ENCODE data around the gene ZNF740. TPM values are rescaled to one million over a fixed set of nuclear protein-coding genes. Genes with fewer than 3 reads are reported as not detected.

ZNF740 gene
- total and polyA plus RNA-seq, 2 of the 8 experiments (the other 6 are each of a cell fraction or from before 2014, with no cell fraction given) = 8.2 to 40.0 TPM

DNA sequence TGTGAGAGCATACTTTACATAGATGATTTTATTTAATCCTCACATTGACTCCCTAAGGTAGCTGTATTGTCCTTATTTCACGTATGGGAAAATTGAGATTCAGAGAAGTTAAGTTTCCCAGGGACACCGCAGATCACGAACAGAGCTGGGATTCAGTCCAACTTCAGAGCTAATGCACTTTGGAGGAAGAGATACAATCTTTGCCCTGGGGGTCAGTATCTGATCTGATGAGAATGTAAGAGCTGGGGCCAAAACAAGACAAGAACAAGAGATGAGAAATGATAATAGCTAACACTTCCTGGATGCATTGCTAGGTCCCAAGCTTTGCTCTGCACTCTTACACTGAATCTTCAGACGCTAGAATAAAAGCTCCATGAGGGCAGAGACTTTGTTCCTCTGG is 6.2 kb downstream of the ZNF740 start:
- Histone ChIP-seq H3K14ac (ENCODE audit: insufficient read length) (no peak overlapping the region), H3K79me2 (ENCODE audit: control insufficient read depth in 1 of 2, insufficient read depth in 2 of 2, low read length in 2 of 2) (peaks cover 0 to 11% of the 10 kb centered on the region in 2 experiments; a peak in 2 of 4 replicates), H2BK120ac (replicated peaks; ENCODE audit: low read depth, low read length) (no peak overlapping the region), H4K20me1 (replicated peaks in 1 of 2; ENCODE audit: control insufficient read depth in 1 of 2, insufficient read depth in 2 of 2, low read length in 2 of 2) (peaks cover 2 to 16% of the 10 kb centered on the region in 2 experiments), H3K56ac (replicated peaks; ENCODE audit: insufficient read length, low read depth, low read length) (no peak overlapping the region), H3K4me2 (ENCODE audit: insufficient read depth in 1 of 2, low read depth in 2 of 2, low read length in 2 of 2) (no peak overlapping the region), H2BK15ac (ENCODE audit: low read length) (no peak overlapping the region), H3K27me3 (replicated peaks in 1 of 4; ENCODE audit: control insufficient read depth in 3 of 4, extremely low read depth in 1 of 4, insufficient read depth in 3 of 4, low read length in 3 of 4) (peaks cover 0 to under 1% (median 0%) of the 10 kb centered on the region in 4 experiments; a peak in 1 of 7 replicates), H3K4me1 (replicated peaks in 1 of 4; ENCODE audit: control insufficient read depth in 3 of 4, insufficient read depth in 4 of 4, low read length in 3 of 4) (peaks cover 0 to 6% (median 4%) of the 10 kb centered on the region in 4 experiments; a peak in 5 of 7 replicates), H2BK12ac (ENCODE audit: low read depth, low read length) (no peak overlapping the region), H3K9me3 (ENCODE audit: insufficient read depth in 2 of 2, low read depth in 1 of 2, low read length in 1 of 2) (no peaks in the 10 kb centered on the region), H3K36me3 (ENCODE audit: control insufficient read depth in 2 of 4, insufficient read depth in 4 of 4, low read length in 3 of 4) (peaks cover 13 to 56% (median 36%) of the 10 kb centered on the region in 4 experiments), H2AFZ (ENCODE audit: low read length) (no peak overlapping the region), H2AK5ac (ENCODE audit: low read depth, low read length) (no peak overlapping the region), H4K8ac (ENCODE audit: extremely low read depth, insufficient read depth, low read length) (no peak overlapping the region), H3K9ac (replicated peaks in 1 of 4; ENCODE audit: extremely low read depth in 1 of 4, low read depth in 3 of 4, low read length in 3 of 4) (no peak overlapping the region), H4K5ac (ENCODE audit: insufficient read length, low read depth, low read length) (no peak overlapping the region), H3K79me1 (ENCODE audit: low read depth, low read length) (peaks cover 2% of the 10 kb centered on the region; the same call in 1 of the 2 replicates), H3K23ac (ENCODE audit: insufficient read length) (no peak overlapping the region), H2BK5ac (ENCODE audit: low read depth, low read length) (no peak overlapping the region), H3K23me2 (ENCODE audit: low read depth, low read length) (no peaks in the 10 kb centered on the region; the same call in 1 of the 2 replicates), H3K4ac (replicated peaks; ENCODE audit: insufficient read length, low read depth, low read length) (no peak overlapping the region), H3K4me3 (ENCODE audit: extremely low read depth in 1 of 4, insufficient read depth in 2 of 4, low read depth in 3 of 4, low read length in 4 of 4) (no peak overlapping the region), H2BK20ac (ENCODE audit: low read length) (no peak overlapping the region), H3K18ac (ENCODE audit: extremely low read depth, low read length) (no peak overlapping the region), H4K91ac (replicated peaks; ENCODE audit: insufficient read length, low read length) (no peak overlapping the region), H3K27ac (ENCODE audit: low read depth, low read length) (no peak overlapping the region)
- no peak for FAIRE-seq
- ChIA-PET CTCF (ENCODE audit: partially characterized antibody) (interaction anchor here (0.8 to 11.1 kb wide), 20 partner anchors 12 to 322 kb away, joined by 3 to 164 read pairs (median 4); partner anchors contain the start of gene ITGB7), POLR2A (ENCODE audit: partially characterized antibody) (interaction anchor here (0.7 to 1.7 kb wide), 9 partner anchors 9 to 135 kb away, joined by 3 to 6 read pairs (median 3); partner anchors contain the start of genes AAAS and SOAT2)
- no peak for TF ChIP-seq BACH1 (IDR thresholded peaks at IDR 0.05; ENCODE audit: low read length)
- no peak for TF ChIP-seq CTBP2 (IDR thresholded peaks at IDR 0.05; ENCODE audit: borderline replicate concordance, insufficient read depth, insufficient read length, low read length)
- no peak for TF ChIP-seq EGR1 (IDR thresholded peaks at IDR 0.05; ENCODE audit: borderline replicate concordance, low read depth, low read length)
- no peak for TF ChIP-seq RXRA (IDR thresholded peaks at IDR 0.05; ENCODE audit: insufficient read depth, low read depth, low read length)
- TF ChIP-seq TAF1 (IDR thresholded peaks at IDR 0.05; ENCODE audit: low read depth, low read length) = no peak
- TF ChIP-seq TEAD4 (IDR thresholded peaks at IDR 0.05; ENCODE audit: low read depth, low read length) = no peak
- no peak for TF ChIP-seq EP300 (IDR thresholded peaks at IDR 0.05; ENCODE audit: borderline replicate concordance in 1 of 2, low read depth in 2 of 2, low read length in 2 of 2)
- 95% methylated on average over 4 of the region's 4 CpGs; no CpG with 5 or more reads in 1 of the 2 experiments for WGBS, 2 experiments (ENCODE audit: extremely low coverage in 1 of 2, insufficient coverage in 1 of 2, insufficient read length in 1 of 2, insufficient replicate concordance in 2 of 2, low coverage in 1 of 2, low lambda C conversion rate in 2 of 2, missing lambda C conversion rate in 1 of 2)
- no peak for DNase-seq (ENCODE audit: low read depth in 1 of 2, low spot score in 2 of 2)
